SW 1271 (cell line): ENCODE results near the gene KRTAP4-12.
"Not testable (repeated sequence)": the region's sequence is repeated elsewhere in the genome, so short reads cannot be mapped to it uniquely, and the experiment has no call there.

Source experiments
- DNase-seq, 2 experiments: peaks; one replicate each; lab custom pipeline; 2025; lab: John Stamatoyannopoulos, UW

Gene KRTAP4-12

DNA sequence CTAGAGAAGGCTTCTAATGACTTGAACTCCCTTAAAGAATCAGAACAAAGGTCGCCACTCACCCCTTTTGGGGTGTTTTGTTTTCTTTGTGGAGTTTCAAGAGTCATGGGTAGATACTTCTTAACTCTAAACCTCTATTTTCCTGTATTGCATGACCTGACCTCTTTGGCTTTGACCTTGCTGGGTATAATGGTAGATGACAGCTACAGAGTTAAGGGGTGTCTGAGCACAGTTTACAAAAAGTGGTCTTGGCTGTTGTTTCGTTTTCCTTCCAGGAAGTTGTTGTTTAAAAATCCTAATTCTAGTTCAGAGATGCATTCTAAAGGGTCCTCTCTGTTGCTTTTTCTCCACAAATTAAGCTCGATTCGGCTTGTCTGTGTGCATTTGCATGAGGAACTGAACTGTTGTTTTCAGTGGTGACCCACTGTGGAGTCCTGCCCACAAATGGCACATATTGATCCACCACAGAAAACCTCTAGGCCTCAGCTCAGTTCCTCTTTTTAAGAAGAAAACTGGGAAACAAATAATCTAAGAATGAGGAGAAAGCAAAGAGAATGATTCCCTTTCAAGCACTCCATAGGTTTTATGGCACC, 35.1 kb downstream of the KRTAP4-12 start:
- not testable (repeated sequence) for DNase-seq

DNA sequence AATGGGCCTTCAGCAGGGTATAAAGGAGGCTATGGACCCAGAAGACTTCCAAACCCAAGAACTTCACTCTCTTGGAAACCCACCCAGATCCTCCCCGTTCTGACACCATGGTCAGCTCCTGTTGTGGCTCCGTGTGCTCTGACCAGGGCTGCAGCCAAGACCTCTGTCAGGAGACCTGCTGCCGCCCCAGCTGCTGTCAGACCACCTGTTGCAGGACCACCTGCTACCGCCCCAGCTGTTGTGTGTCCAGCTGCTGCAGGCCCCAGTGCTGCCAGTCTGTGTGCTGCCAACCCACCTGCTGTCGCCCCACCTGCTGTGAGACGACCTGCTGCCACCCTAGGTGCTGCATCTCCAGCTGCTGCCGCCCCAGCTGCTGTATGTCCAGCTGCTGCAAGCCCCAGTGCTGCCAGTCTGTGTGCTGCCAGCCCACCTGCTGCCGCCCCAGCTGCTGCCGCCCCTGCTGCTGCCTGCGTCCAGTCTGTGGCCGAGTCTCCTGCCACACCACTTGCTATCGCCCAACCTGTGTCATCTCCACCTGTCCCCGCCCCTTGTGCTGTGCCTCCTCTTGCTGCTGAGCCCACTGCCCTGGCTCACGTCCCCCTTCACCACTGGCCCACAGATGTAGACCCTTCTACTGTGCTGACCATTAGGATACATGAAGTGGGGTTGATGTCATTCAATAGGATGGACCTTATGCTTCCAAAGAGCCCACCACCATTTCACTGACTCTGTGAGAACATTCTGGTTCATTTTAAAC, 39.7 kb downstream of the KRTAP4-12 start, which contains the start of gene KRTAP4-7:
KRTAP4-7 (plus strand) TSS at position 51 of the 757 bp plus-strand sequence; CDS start at position 108, 57 bp downstream.
- not testable (repeated sequence) for DNase-seq

DNA sequence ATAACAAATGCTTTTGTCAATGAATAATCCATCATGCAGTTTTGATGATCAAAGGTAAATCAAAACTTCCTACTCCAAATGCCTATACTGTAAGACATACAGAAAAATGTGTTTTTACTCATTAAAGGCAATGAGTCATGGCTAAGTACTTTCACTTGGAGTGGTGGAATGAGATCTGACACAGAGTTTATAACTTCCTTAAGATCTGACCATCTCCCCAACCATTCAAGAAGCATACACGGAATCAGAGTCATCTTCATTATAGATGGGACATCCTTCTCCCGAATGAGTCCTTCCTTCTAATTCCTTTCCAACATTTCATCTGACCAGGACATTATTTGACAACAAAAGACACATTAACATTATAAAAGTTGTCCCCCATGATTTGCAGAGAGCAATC, 40.6 kb downstream of the KRTAP4-12 start:
- peak; percentile 25 to 59 for DNase-seq

DNA sequence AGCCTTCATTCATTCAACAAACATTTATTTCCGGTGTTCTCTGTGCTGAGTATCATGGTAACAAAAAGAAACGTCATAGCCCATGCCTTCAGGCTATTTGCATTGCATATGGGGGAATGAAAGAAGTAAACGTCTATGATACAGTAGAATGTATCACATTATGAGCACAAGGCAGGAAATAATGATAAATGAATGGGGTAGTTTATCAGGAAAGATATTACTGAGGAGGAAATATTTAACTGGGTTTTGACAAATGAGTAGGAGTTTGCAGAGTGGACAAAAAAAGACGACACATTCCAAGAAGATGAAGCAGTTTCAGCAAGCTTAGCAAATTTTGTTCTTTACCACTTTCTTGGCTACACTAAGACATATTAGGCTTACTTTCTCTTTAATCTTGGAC, 41.4 kb downstream of the KRTAP4-12 start:
- DNase-seq: no peak

DNA sequence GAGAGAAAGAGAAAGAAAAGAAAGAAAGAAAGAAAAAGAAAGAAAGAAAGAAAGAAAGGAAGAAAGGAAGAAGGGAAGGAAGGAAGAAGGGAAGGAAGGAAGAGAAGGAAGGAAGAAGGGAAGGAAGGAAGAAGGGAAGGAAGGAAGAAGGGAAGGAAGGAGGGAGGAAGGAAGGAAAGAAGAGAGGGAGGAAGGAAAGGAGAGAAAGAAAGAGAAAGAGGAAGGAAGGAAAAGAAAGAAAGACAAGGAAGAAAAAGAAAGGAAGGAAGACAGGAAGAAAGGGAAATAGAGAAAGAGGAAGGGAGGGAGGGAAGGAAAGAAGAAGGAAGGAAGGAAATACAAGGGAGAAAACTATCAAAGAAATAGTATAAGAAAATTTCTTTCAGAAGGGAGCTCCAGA, 47.2 kb downstream of the KRTAP4-12 start:
- no peak for DNase-seq

DNA sequence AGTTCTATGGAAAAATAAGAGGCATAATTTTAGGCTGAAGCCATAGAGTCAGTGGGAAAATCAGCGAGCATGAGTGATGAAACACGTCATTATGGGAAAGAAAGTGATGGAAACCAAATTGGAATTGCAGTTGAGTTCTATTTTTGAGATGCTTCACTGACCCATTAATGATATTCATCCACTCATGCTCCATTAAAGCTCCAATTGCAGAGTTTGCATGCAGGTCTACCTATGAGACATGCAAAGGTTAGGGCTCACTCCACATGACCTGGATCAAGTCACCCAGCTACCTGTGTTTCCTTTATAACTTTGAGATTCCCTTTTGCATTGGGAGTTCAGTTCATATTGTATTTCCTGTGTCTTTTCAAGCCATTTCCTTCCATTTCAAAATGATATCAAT, 50.3 kb downstream of the KRTAP4-12 start:
- no peak for DNase-seq
